ENCODE results near the gene CNOT2. TPM values are rescaled to one million over a fixed set of nuclear protein-coding genes. Genes with fewer than 3 reads are reported as not detected.
A peak's percentile ranks its signal among the peaks of the same experiment; 100 is the strongest.

The CNOT2 gene
- polyA plus RNA-seq, 5 donors, result 107 to 161 (median 153) TPM

- no peak for DNase-seq
Observed at GRCh38 chr12:70360218-70360617, 117.0 kb downstream of the CNOT2 start.

- no peak for DNase-seq
Observed at GRCh38 chr12:70364695-70365397, 121.6 kb downstream of the CNOT2 start.

- no peak for DNase-seq
Observed at GRCh38 chr12:70365398-70365647, 122.1 kb downstream of the CNOT2 start.

- DNase-seq, result peak; percentile 61 to 69
Observed at GRCh38 chr12:70365648-70366518, 122.7 kb downstream of the CNOT2 start, which contains the start of gene KCNMB4. Gene KCNMB4 (plus strand): TSS chr12:70366290. CDS start chr12:70366735, 445 bp downstream.

- DNase-seq, result peak in 1 of 2 donors; percentile 42
Observed at GRCh38 chr12:70366581-70367257, 123.5 kb downstream of the CNOT2 start.

GRCh38 chr12:70367258-70368141, 124.3 kb downstream of the CNOT2 start:
- peak; percentile 29 to 36 for DNase-seq

GRCh38 chr12:70372881-70373280, 129.6 kb downstream of the CNOT2 start:
- DNase-seq, result no peak

- DNase-seq, result no peak
Observed at GRCh38 chr12:70379846-70380245, 136.6 kb downstream of the CNOT2 start.

- DNase-seq, result no peak
Observed at GRCh38 chr12:70383484-70383883, 140.3 kb downstream of the CNOT2 start.

- DNase-seq, result no peak
Observed at GRCh38 chr12:70383886-70384285, 140.7 kb downstream of the CNOT2 start.

- DNase-seq, result no peak
Observed at GRCh38 chr12:70386771-70387170, 143.5 kb downstream of the CNOT2 start.

GRCh38 chr12:70389678-70390077, 146.4 kb downstream of the CNOT2 start:
- no peak for DNase-seq

GRCh38 chr12:70392631-70393030, 149.4 kb downstream of the CNOT2 start:
- peak; percentile 42 to 48 for DNase-seq

- no peak for DNase-seq
Observed at GRCh38 chr12:70393787-70394499, 150.7 kb downstream of the CNOT2 start.

- no peak for DNase-seq
Observed at GRCh38 chr12:70398002-70398401, 154.8 kb downstream of the CNOT2 start.

- DNase-seq, result no peak
Observed at GRCh38 chr12:70398862-70399261, 155.6 kb downstream of the CNOT2 start.

- peak; percentile 24 to 29 for DNase-seq
Observed at GRCh38 chr12:70399311-70399710, 156.1 kb downstream of the CNOT2 start.

- no peak for DNase-seq
Observed at GRCh38 chr12:70400124-70400523, 156.9 kb downstream of the CNOT2 start.

GRCh38 chr12:70402597-70402996, 159.4 kb downstream of the CNOT2 start:
- DNase-seq, result no peak

GRCh38 chr12:70403826-70404225, 160.6 kb downstream of the CNOT2 start:
- DNase-seq, result no peak

Measured in right lung (tissue), 5 donors.